GM19351 (cell line): ENCODE data around the gene ASAP3.

Source experiments
- ATAC-seq: cut with Tn5 transposase; IDR thresholded peaks from one replicate; pipeline ENCODE4 v1.9.1; 2021; ENCODE audit warnings: mild to moderate bottlenecking, moderate library complexity; ENCODE audit not compliant: unreplicated experiment

ASAP3 gene

GRCh38 chr1:23478896-23479665, 4.9 kb downstream of the ASAP3 start:
- no peak for ATAC-seq

DNA sequence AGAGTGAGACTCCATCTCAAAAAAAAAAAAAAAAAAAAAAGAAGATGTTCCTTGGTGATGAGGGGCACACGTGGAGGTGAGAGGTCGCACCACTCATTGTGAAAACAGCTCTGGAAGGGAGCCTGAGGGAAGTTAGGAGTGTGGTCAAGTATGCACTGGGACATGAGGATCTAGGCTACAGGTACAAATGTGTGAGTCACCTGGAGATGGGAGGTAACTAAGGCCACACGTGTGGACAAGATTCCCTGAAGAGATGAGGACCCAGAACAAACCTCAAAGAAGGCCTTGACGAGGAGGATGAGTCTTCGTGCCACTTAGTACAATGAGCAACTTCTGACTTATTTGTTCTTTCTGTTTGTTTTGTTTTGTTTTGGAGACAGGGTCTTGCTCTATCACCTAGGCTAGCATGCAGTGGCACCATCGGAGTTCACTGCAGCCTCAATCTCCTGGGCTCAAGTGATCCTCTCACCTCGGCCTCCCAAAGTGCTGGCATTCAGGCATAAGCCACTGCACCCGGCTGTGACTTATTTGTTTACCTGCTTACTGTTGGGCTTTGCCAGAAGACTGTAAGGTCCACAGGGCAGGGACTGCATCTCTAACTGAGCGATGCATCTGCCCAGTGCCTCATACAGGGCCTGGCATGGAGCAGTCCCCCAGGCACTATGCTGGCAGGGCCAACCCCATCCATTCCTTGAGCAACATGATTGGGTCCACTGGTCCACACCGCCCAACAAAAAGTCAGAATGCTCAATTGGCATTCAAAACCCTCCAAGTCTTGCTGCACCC, 6.4 kb downstream of the ASAP3 start:
- ATAC-seq, result no peak

DNA sequence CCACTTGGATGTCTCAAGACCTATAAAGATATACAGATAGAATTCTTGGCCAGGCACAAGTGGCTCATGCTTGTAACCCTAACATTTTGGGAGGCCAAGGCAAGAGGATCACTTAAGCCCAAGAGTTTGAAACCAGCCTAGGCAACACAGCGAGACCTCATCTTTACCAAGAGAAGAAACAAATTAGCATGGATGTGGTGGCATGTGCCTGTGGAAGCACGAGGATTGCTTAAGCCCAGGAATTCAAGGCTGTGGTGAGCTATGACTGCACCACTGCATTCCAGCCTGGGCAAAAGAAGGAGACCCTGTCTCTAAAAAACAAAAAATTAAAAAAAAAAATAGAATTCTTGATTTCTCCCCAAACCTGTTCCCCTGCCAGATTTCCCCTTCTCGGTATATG, 8.3 kb downstream of the ASAP3 start:
- ATAC-seq, result no peak

DNA sequence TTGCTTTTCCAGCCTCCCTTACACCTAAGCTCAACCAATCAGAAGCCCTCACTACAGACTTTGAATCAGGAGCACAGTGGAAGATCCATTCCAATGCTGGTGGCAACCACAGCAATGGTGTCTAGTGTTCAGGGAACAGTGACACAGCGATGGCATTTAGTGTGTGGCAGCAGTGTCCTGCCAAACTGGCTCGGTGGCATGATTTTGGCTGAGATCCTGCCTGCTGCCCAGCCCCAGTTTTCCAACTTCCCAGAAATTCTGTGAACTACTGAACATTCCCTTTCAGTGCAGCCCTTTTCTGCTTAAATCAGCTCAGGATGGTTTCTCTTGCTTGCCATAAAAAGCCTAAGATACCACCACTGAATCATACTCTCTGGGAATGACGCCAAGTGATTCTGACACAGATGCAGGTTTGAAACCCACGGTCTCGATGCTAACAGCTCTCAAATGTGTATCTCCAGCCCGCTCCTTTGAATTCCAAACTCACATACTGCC, 8.8 kb downstream of the ASAP3 start:
- ATAC-seq, result no peak

DNA sequence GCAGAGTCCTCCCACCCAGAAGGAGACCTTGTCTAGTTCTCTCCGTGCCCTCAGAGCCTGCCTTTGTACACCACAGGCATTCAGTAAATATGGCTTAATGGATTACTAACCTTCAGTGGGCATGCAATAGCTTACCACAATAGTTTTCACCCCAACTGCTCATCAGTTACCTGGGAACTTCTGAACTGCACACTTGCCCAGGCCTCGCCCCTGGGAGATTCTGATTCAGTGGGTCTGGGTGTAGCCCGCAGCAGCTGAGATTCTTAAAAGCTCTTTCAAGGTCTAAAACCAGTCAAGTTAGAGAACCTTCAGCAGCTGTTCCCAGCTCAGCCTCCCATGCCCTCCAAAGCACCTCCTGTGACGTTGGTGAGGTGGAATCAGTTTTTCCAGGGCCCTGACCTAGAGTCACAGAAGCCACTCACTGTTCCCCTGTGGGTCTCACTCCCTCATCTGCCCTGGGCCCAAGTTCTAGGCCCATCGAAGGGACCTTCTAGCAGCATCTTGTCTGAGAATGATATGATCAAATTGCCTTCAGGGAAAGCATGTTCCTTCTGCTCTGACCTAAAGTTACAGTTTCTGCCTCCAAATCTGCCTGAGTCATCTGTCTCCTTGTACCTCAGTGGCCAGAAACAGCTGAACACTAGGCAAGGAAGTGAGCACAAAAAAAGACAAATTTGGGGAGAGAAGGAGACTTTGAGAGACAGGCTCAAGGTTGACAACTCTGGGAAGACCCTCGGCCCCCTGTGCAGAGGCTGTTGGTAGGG, 10.8 kb downstream of the ASAP3 start:
- no peak for ATAC-seq

DNA sequence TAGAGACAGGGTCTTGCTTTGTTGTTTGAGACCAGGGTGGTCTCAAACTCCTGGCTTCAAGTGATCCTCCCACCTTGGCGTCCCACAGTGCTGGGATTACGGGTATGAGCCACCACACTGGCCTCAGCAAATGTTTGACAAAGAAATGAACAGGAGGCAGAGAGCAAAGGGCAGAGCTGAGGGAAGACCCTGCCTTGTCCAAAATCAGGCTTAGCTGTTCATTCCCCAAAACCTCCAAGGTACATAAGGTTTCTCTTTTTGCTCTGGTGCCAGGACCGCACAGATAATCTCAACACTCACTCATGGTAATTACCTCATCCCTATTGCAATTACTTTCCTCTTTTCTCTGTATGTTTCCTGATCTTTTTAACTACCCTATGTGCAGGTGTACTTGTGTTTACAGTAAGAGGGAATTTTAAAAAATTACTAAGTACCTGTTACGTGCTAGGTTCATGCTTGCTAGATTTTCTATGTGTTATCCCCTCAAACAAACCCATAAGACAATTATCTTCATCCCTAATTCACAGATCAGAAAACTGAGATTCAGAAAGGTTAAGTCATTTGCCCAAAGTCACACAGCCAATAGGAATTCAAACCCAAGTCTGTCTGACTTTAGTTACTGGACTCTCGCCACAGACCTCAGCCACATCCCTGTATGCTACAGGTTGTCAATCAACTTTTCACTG, 11.5 kb downstream of the ASAP3 start:
- no peak for ATAC-seq

DNA sequence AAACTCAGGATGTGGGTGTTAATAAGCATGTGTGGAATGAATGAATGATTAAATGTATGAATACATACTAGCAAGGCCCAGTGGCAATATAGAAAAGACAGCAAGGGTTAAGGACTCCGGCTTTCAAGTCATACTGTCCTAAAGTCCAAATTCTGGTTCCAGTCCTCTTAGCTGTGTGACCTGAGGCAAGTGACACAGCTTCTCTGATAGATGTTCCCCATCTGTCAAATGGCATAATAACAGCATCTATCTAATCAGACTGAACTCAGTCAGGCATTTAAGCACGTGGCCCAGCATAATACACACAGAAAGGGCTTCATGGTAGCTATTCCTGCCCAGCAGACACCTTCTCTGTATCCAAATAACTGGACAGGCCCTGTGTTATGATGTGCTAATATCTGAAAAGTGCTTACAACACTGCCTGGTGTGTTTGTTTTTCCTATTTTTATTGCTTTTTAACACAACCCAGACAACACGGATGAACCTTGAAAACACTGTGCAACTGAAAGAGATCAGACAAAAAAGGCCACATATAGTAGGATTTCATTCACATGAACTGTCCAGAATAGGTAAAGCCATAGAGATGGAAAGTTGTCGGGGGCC, 12.4 kb downstream of the ASAP3 start:
- ATAC-seq, result no peak

- ATAC-seq, result no peak
Observed at GRCh38 chr1:23470282-23471070, 13.5 kb downstream of the ASAP3 start.

DNA sequence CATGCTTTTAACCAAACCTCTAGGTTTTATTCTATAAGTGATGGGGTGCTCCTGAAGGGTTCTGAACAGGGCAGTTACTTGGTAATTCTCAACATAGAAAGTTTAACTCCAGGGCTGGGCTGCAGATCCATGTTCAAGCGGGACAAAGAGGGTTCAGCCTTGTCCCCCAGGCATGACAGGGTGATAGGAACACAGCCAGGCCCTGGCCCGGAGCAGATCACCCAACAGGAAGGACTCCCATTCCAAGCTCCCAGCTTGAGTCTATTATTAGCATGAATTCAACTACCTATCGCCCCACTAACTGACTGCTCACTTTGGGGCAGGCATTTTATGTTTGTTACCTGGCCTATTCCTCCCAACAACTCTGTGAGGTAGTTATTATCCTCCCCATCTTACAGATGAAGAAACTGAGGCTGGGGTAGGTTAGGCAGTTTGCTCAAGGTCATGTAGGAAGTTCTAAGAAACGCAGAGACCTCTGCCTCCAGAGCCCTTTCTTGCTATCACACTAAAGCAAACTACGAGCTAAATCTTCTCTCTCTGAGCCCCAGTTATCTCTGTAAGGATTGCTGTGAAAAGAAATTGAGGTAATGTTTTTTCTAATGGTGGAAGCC, 14.5 kb downstream of the ASAP3 start:
- ATAC-seq, result no peak

DNA sequence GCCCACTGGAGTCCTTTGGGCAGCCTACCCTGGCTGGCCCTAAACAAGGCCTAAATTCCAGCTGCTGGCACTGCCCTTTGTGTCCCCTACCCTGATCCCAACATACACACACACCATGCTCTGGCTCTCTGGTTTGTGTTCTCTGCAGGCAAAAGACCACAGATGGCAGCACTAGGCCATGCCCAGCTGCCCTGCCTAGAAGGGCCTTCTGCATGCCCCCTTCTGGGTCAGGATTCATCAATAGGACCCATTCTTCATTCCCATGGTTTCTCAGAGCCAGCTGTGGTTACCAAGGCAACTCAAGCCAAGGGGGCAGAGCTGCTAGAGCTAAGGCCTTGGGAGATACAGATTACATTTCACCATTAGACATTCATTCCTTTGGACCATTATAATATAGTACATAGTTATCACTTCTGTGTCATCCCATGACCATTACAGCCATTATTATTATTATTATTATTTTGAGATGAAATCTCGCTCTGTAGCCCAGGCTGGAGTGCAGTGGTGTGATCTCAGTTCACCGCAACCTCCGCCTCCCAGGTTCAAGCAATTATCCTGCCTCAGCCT, 17.5 kb downstream of the ASAP3 start:
- no peak for ATAC-seq

DNA sequence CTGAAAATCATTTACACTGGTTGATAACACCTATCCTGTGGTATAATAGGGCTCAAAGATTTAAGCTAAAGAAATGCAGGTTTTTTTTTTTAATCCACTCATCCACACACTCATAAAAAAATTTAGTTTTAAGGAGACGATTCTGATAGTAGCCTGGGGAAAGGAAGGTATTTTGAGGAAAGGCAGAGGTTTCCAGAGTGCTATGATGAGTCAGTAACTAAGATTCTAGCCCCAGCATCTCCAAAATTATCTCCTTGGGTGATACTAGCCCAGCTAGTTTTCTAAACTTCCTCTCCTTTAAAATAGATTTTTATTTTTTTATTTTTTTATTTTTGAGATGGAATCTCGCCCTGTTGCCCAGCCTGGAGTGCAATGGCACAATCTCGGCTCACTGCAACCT, 20.7 kb downstream of the ASAP3 start:
- ATAC-seq, result no peak

DNA sequence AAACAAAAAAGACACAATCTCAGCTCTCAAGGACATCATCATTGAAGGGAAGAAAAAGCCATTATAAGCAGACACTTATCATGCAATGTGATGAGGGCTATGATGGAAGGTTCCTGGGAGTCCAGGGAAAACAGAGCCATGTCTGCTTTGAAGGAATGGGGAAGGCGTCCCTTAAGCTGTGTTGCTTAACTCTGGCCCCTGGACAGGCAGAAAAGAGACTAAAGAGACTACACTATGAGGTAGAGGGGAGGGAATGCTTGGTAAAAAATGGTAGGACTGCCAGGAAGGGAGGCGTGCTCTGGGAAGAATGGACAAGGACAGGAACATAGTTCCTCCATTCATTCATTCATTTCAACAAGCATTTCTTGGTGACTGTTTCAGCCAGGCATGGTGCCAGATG, 21.2 kb downstream of the ASAP3 start:
- ATAC-seq, result no peak

- no peak for ATAC-seq
Observed at GRCh38 chr1:23461050-23461449, 22.9 kb downstream of the ASAP3 start.

DNA sequence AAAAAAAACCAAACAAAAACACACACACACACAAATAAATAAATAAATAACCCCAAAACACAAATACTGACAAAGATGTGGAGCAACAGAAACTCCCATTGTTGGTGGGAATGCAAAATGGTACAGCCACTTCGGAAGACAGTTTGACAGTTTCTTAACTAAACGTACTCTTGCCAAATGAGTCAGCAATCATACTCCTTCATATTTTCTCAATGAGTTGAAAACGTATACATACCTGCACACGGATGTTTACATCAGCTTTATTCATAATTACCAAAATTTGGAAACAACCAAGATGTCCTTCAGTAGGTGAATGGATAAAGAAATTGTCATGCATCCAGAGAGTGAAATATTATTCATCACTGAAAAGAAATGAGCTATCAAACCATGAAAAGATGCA, 23.5 kb downstream of the ASAP3 start:
- no peak for ATAC-seq

DNA sequence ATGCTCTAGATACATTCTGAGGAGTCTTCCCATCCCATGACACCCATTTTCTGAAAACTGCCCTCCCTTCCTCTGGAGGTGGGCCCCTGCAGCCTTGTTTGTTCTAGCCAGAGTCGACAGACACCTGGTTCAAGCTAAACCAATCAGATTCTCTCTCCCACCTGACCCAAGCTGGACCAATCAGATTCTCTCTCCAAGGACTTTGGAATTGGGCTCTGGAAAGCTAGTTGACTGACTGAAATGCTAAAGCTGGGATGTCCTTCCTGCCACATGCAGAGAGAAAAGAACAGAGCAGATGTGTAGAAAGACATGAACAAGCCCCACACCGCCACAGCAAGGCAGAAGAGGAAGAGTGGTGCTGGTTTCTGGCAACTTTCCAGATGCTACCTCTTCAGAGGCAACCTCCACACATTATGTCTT, 24.6 kb downstream of the ASAP3 start:
- ATAC-seq, result no peak

DNA sequence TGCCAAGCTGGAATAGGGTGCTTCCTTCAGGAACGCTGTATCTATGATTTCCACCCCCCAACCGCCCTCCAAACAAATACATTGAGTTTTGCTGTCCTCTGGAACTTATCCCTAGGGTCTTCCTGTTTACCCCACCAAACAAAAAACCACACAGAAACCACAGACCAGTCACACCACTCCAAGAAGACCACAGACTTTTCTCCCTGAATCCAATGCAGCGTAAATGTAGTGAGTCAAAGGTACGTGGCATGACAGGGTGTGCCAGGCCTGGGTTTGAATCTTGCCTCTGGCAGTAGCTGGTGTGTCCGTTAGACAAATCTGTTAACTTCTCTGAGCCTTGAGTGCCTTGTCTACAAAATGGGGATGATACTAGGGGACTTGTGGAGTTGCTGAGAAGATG, 27.8 kb downstream of the ASAP3 start:
- no peak for ATAC-seq

- no peak for ATAC-seq
Observed at GRCh38 chr1:23453455-23454000, 30.5 kb downstream of the ASAP3 start.

- no peak for ATAC-seq
Observed at GRCh38 chr1:23452011-23452411, 32.0 kb downstream of the ASAP3 start.

DNA sequence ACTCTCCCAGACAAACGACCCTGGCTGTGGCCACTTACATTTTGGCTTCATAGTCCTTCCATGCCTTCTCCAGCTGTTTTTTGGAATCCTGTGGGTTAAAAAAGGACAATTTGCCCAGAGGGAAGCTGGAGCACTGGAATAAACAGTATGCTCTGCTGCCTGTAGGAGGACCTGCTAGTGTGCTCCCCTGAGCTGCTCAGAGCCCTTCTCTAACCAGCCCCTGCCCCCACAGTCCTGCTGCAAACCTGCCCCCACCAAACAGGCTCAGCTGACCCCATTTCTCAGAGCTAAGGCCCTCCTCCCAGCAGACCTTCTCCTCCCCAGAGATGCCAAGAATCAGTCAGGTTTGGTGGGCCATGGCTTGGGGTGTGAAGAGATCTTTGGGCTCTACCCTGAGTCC, 32.5 kb downstream of the ASAP3 start:
- ATAC-seq, result no peak
